HG03432 (cell line): Measurements from ENCODE around the gene CRYAB.
A peak's percentile ranks its signal among the peaks of the same experiment; 100 is the strongest.
"Not testable (repeated sequence)": the region's sequence is repeated elsewhere in the genome, so short reads cannot be mapped to it uniquely, and the experiment has no call there.

Experiments used
- ATAC-seq: cut with Tn5 transposase; IDR thresholded peaks from one replicate; pipeline ENCODE4 v1.9.1; 2021; ENCODE audit warnings: mild to moderate bottlenecking, moderate library complexity; ENCODE audit not compliant: unreplicated experiment

CRYAB gene

GRCh38 chr11:111910676-111911562, 651 bp downstream of the CRYAB start:
- ATAC-seq = no peak

- no peak for ATAC-seq
These were observed 2.2 kb downstream of the CRYAB start for GRCh38 chr11:111909378-111909777.

GRCh38 chr11:111908639-111909305, 2.8 kb downstream of the CRYAB start:
- ATAC-seq = no peak

- no peak for ATAC-seq
These were observed 4.9 kb downstream of the CRYAB start for GRCh38 chr11:111906680-111907079.

GRCh38 chr11:111905411-111905810, 6.2 kb downstream of the CRYAB start:
- no peak for ATAC-seq

GRCh38 chr11:111886844-111887243, 24.7 kb downstream of the CRYAB start:
- no peak for ATAC-seq

- ATAC-seq = no peak
These were observed 25.5 kb downstream of the CRYAB start for GRCh38 chr11:111886032-111886431.

GRCh38 chr11:111885053-111885452, 26.5 kb downstream of the CRYAB start:
- ATAC-seq = not testable (repeated sequence)

- no peak for ATAC-seq
These were observed 29.4 kb downstream of the CRYAB start for GRCh38 chr11:111882202-111882601.

- ATAC-seq = no peak
These were observed 32.0 kb downstream of the CRYAB start for GRCh38 chr11:111879637-111879960.

- peak; percentile 91 for ATAC-seq
These were observed 32.5 kb downstream of the CRYAB start, which contains the start of the genes CFAP68 and FDXACB1 for GRCh38 chr11:111878849-111879636. Gene CFAP68 (plus strand): TSS chr11:111879541. CDS start chr11:111879561, 20 bp downstream. Gene FDXACB1 (minus strand): TSS chr11:111879165. CDS start chr11:111879132, 33 bp downstream.

GRCh38 chr11:111878385-111878848, 33.2 kb downstream of the CRYAB start:
- peak; percentile 13 for ATAC-seq

GRCh38 chr11:111871693-111872161, 39.8 kb downstream of the CRYAB start:
- no peak for ATAC-seq

- ATAC-seq = peak; percentile 97
These were observed 40.5 kb downstream of the CRYAB start, which contains the start of gene ALG9 for GRCh38 chr11:111870886-111871692. Gene ALG9 (minus strand): TSS chr11:111871581. CDS start chr11:111871482, 99 bp downstream.

GRCh38 chr11:111870522-111870885, 41.1 kb downstream of the CRYAB start:
- no peak for ATAC-seq

GRCh38 chr11:111870113-111870512, 41.5 kb downstream of the CRYAB start:
- ATAC-seq = no peak

GRCh38 chr11:111860257-111860656, 51.3 kb downstream of the CRYAB start:
- ATAC-seq = no peak
